ENCODE data around the gene CROCC.
A peak's percentile ranks its signal among the peaks of the same experiment; 100 is the strongest.

The CROCC gene

GRCh38 chr1:16982902-16983301 is 61.2 kb downstream of the CROCC start:
- H3K27ac ChIP-seq (ENCODE audit: low read depth, low read length) = no peak overlapping the region
- peaks cover 3% of the 10 kb centered on the region for H3K27me3 ChIP-seq (ENCODE audit: control insufficient read depth, insufficient read depth, low read length)
- H3K9ac ChIP-seq (ENCODE audit: low read length) = no peak overlapping the region
- peaks cover under 1% of the 10 kb centered on the region for H3K36me3 ChIP-seq (ENCODE audit: control insufficient read depth, insufficient read depth, low read length)
- no peak overlapping the region for H3K4me3 ChIP-seq (ENCODE audit: low read length)
- H3K4me1 ChIP-seq (ENCODE audit: control insufficient read depth, insufficient read depth, low read length) = peaks cover 3% of the 10 kb centered on the region

GRCh38 chr1:16983649-16984048 is 61.9 kb downstream of the CROCC start:
- Histone ChIP-seq H3K27ac (ENCODE audit: low read depth, low read length) (no peak overlapping the region), H3K4me1 (ENCODE audit: control insufficient read depth, insufficient read depth, low read length) (no peaks in the 10 kb centered on the region), H3K27me3 (ENCODE audit: control insufficient read depth, insufficient read depth, low read length) (peaks cover 3% of the 10 kb centered on the region), H3K9ac (ENCODE audit: low read length) (no peak overlapping the region), H3K36me3 (ENCODE audit: control insufficient read depth, insufficient read depth, low read length) (peaks cover 3% of the 10 kb centered on the region), H3K4me3 (ENCODE audit: low read length) (no peak overlapping the region)

- H3K27ac ChIP-seq (ENCODE audit: low read depth, low read length) = peak overlapping the region; percentile 8
- no peaks in the 10 kb centered on the region for H3K27me3 ChIP-seq (ENCODE audit: control insufficient read depth, insufficient read depth, low read length)
- peaks cover 7% of the 10 kb centered on the region for H3K36me3 ChIP-seq (ENCODE audit: control insufficient read depth, insufficient read depth, low read length)
Measured at GRCh38 chr1:16984717-16985116, 63.0 kb downstream of the CROCC start.

GRCh38 chr1:16986113-16986512 is 64.4 kb downstream of the CROCC start:
- Histone ChIP-seq H3K4me1 (ENCODE audit: control insufficient read depth, insufficient read depth, low read length) (no peaks in the 10 kb centered on the region), H3K27me3 (ENCODE audit: control insufficient read depth, insufficient read depth, low read length) (no peaks in the 10 kb centered on the region), H3K4me3 (ENCODE audit: low read length) (no peak overlapping the region), H3K27ac (ENCODE audit: low read depth, low read length) (no peak overlapping the region), H3K9ac (ENCODE audit: low read length) (no peak overlapping the region), H3K36me3 (ENCODE audit: control insufficient read depth, insufficient read depth, low read length) (peaks cover 8% of the 10 kb centered on the region)

More at GRCh38 chr1:16984717-16985116, 63.0 kb downstream of the CROCC start:
- Histone ChIP-seq H3K4me1 (ENCODE audit: control insufficient read depth, insufficient read depth, low read length) (no peaks in the 10 kb centered on the region), H3K9ac (ENCODE audit: low read length) (no peak overlapping the region), H3K4me3 (ENCODE audit: low read length) (no peak overlapping the region)

GRCh38 chr1:16986560-16986959 is 64.8 kb downstream of the CROCC start:
- H3K9ac ChIP-seq (ENCODE audit: low read length) = no peak overlapping the region
- H3K4me1 ChIP-seq (ENCODE audit: control insufficient read depth, insufficient read depth, low read length) = no peaks in the 10 kb centered on the region
- H3K27ac ChIP-seq (ENCODE audit: low read depth, low read length) = no peak overlapping the region
- H3K4me3 ChIP-seq (ENCODE audit: low read length) = no peak overlapping the region
- H3K36me3 ChIP-seq (ENCODE audit: control insufficient read depth, insufficient read depth, low read length) = peaks cover 8% of the 10 kb centered on the region
- H3K27me3 ChIP-seq (ENCODE audit: control insufficient read depth, insufficient read depth, low read length) = no peaks in the 10 kb centered on the region

- Histone ChIP-seq H3K36me3 (ENCODE audit: control insufficient read depth, insufficient read depth, low read length) (peaks cover 8% of the 10 kb centered on the region), H3K9ac (ENCODE audit: low read length) (no peak overlapping the region), H3K4me1 (ENCODE audit: control insufficient read depth, insufficient read depth, low read length) (no peaks in the 10 kb centered on the region), H3K27me3 (ENCODE audit: control insufficient read depth, insufficient read depth, low read length) (no peaks in the 10 kb centered on the region), H3K27ac (ENCODE audit: low read depth, low read length) (no peak overlapping the region), H3K4me3 (ENCODE audit: low read length) (no peak overlapping the region)
Measured at GRCh38 chr1:16986962-16987361, 65.2 kb downstream of the CROCC start.

- H3K36me3 ChIP-seq (ENCODE audit: control insufficient read depth, insufficient read depth, low read length) = peaks cover 8% of the 10 kb centered on the region
- no peaks in the 10 kb centered on the region for H3K27me3 ChIP-seq (ENCODE audit: control insufficient read depth, insufficient read depth, low read length)
- no peak overlapping the region for H3K27ac ChIP-seq (ENCODE audit: low read depth, low read length)
- no peak overlapping the region for H3K4me3 ChIP-seq (ENCODE audit: low read length)
- H3K9ac ChIP-seq (ENCODE audit: low read length) = no peak overlapping the region
- no peaks in the 10 kb centered on the region for H3K4me1 ChIP-seq (ENCODE audit: control insufficient read depth, insufficient read depth, low read length)
Measured at GRCh38 chr1:16988210-16988609, 66.5 kb downstream of the CROCC start.

GRCh38 chr1:16989676-16990391 is 68.1 kb downstream of the CROCC start:
- Histone ChIP-seq H3K36me3 (ENCODE audit: control insufficient read depth, insufficient read depth, low read length) (peaks cover 8% of the 10 kb centered on the region), H3K27me3 (ENCODE audit: control insufficient read depth, insufficient read depth, low read length) (no peaks in the 10 kb centered on the region), H3K9ac (ENCODE audit: low read length) (no peak overlapping the region), H3K4me3 (ENCODE audit: low read length) (no peak overlapping the region), H3K4me1 (ENCODE audit: control insufficient read depth, insufficient read depth, low read length) (no peaks in the 10 kb centered on the region), H3K27ac (ENCODE audit: low read depth, low read length) (no peak overlapping the region)

GRCh38 chr1:16991571-16991970 is 69.8 kb downstream of the CROCC start:
- Histone ChIP-seq H3K4me3 (ENCODE audit: low read length) (no peak overlapping the region), H3K4me1 (ENCODE audit: control insufficient read depth, insufficient read depth, low read length) (no peaks in the 10 kb centered on the region), H3K9ac (ENCODE audit: low read length) (no peak overlapping the region), H3K27me3 (ENCODE audit: control insufficient read depth, insufficient read depth, low read length) (no peaks in the 10 kb centered on the region), H3K27ac (ENCODE audit: low read depth, low read length) (no peak overlapping the region), H3K36me3 (ENCODE audit: control insufficient read depth, insufficient read depth, low read length) (peaks cover 8% of the 10 kb centered on the region)

- Histone ChIP-seq H3K4me3 (ENCODE audit: low read length) (no peak overlapping the region), H3K36me3 (ENCODE audit: control insufficient read depth, insufficient read depth, low read length) (peaks cover 8% of the 10 kb centered on the region), H3K9ac (ENCODE audit: low read length) (no peak overlapping the region), H3K27ac (ENCODE audit: low read depth, low read length) (no peak overlapping the region), H3K27me3 (ENCODE audit: control insufficient read depth, insufficient read depth, low read length) (no peaks in the 10 kb centered on the region), H3K4me1 (ENCODE audit: control insufficient read depth, insufficient read depth, low read length) (no peaks in the 10 kb centered on the region)
Measured at GRCh38 chr1:16992102-16992501, 70.4 kb downstream of the CROCC start.

GRCh38 chr1:16992675-16993074 is 70.9 kb downstream of the CROCC start:
- H3K4me1 ChIP-seq (ENCODE audit: control insufficient read depth, insufficient read depth, low read length) = no peaks in the 10 kb centered on the region
- H3K27ac ChIP-seq (ENCODE audit: low read depth, low read length) = no peak overlapping the region
- no peaks in the 10 kb centered on the region for H3K27me3 ChIP-seq (ENCODE audit: control insufficient read depth, insufficient read depth, low read length)
- H3K4me3 ChIP-seq (ENCODE audit: low read length) = no peak overlapping the region
- H3K36me3 ChIP-seq (ENCODE audit: control insufficient read depth, insufficient read depth, low read length) = peaks cover 8% of the 10 kb centered on the region
- no peak overlapping the region for H3K9ac ChIP-seq (ENCODE audit: low read length)

GRCh38 chr1:16993521-16994038 is 71.8 kb downstream of the CROCC start:
- no peak overlapping the region for H3K9ac ChIP-seq (ENCODE audit: low read length)
- H3K4me3 ChIP-seq (ENCODE audit: low read length) = no peak overlapping the region
- no peaks in the 10 kb centered on the region for H3K4me1 ChIP-seq (ENCODE audit: control insufficient read depth, insufficient read depth, low read length)
- peaks cover 8% of the 10 kb centered on the region for H3K36me3 ChIP-seq (ENCODE audit: control insufficient read depth, insufficient read depth, low read length)
- H3K27me3 ChIP-seq (ENCODE audit: control insufficient read depth, insufficient read depth, low read length) = no peaks in the 10 kb centered on the region
- H3K27ac ChIP-seq (ENCODE audit: low read depth, low read length) = no peak overlapping the region

- no peak overlapping the region for H3K4me3 ChIP-seq (ENCODE audit: low read length)
- H3K27ac ChIP-seq (ENCODE audit: low read depth, low read length) = no peak overlapping the region
- H3K36me3 ChIP-seq (ENCODE audit: control insufficient read depth, insufficient read depth, low read length) = peaks cover 4% of the 10 kb centered on the region
- H3K27me3 ChIP-seq (ENCODE audit: control insufficient read depth, insufficient read depth, low read length) = no peaks in the 10 kb centered on the region
- no peak overlapping the region for H3K9ac ChIP-seq (ENCODE audit: low read length)
- H3K4me1 ChIP-seq (ENCODE audit: control insufficient read depth, insufficient read depth, low read length) = no peaks in the 10 kb centered on the region
Measured at GRCh38 chr1:16996845-16997244, 75.1 kb downstream of the CROCC start.

Measured in rectal smooth muscle tissue (tissue), 1 donor.